SK-N-SH (cell line): ENCODE measurements around the gene ALPK3. TPM values are rescaled to one million over a fixed set of nuclear protein-coding genes. Genes with fewer than 3 reads are reported as not detected.

Experiments
- CTCF ChIA-PET: fragments of 300-600, 350-600 bp; formaldehyde crosslinking; extraction: SDS; loops from one replicate; lab custom pipeline; 2021; lab: Yijun Ruan, JAX
- POLR2A ChIA-PET: fragments of 350-600 bp; sonication (Branson Sonifier 250); formaldehyde crosslinking; extraction: SDS; loops from one replicate; lab custom pipeline; 2020; ENCODE audit warnings: antibody characterized with exemption, inconsistent platforms; lab: Yijun Ruan, JAX
- DNase-seq: peaks from one replicate; pipeline ENCODE4 v3.0.0; 2012
- H2AFZ ChIP-seq: fragments of 200-600 bp; sonication (generic); 2 replicates; pipeline ENCODE4 v1.8.1; 2016; ENCODE audit warnings: antibody characterized with exemption, mild to moderate bottlenecking, low read depth
- H3F3A ChIP-seq: fragments of 200-600 bp; sonication (generic); replicated peaks from 2 replicates; pipeline ENCODE3; 2016; ENCODE audit warnings: antibody characterized with exemption, mild to moderate bottlenecking; ENCODE audit not compliant: insufficient read depth
- H3K27ac ChIP-seq, 2 experiments: fragments of 200-500 bp in 1 of 2; fragments of 200-600 bp in 1 of 2; sonication (Bioruptor generic) in 1 of 2; sonication (generic), shearing (Covaris generic) in 1 of 2; 2 replicates each; pipeline versions ENCODE4 v1.5.1 to v1.6.1; 2014 to 2016; ENCODE audit warnings: low read depth in 2 of 2, inconsistent platforms in 1 of 2, low read length in 1 of 2, mild to moderate bottlenecking in 1 of 2, mixed read lengths in 1 of 2
- H3K27me3 ChIP-seq: fragments of 200-600 bp; sonication (generic), shearing (Covaris generic); 2 replicates; pipeline ENCODE4 v1.6.1; 2016; ENCODE audit warnings: mixed run types; ENCODE audit not compliant: insufficient read depth
- H3K36me3 ChIP-seq, 2 experiments: fragments of 200-500 bp in 1 of 2; fragments of 200-600 bp in 1 of 2; sonication (Bioruptor generic) in 1 of 2; sonication (generic) in 1 of 2; replicated peaks in 1 of 2; 2 replicates each; pipeline versions ENCODE3 to v1.5.1; 2014 to 2016; ENCODE audit warnings: low read length in 1 of 2, mild to moderate bottlenecking in 1 of 2; ENCODE audit not compliant: insufficient read depth in 2 of 2, control insufficient read depth in 1 of 2
- H3K4me1 ChIP-seq, 2 experiments: fragments of 200-500 bp in 1 of 2; fragments of 200-600 bp in 1 of 2; sonication (Bioruptor generic) in 1 of 2; sonication (generic), shearing (Covaris generic) in 1 of 2; 2 replicates each; pipeline versions ENCODE4 v1.5.1 to v1.6.1; 2014 to 2016; ENCODE audit warnings: low read depth in 1 of 2, low read length in 1 of 2, mixed run types in 1 of 2; ENCODE audit not compliant: insufficient read depth in 2 of 2, control insufficient read depth in 1 of 2
- H3K4me2 ChIP-seq: fragments of 200-600 bp; sonication (generic), shearing (Covaris generic); 2 replicates; pipeline ENCODE4 v1.6.1; 2017; ENCODE audit warnings: mixed run types
- H3K4me3 ChIP-seq, 2 experiments: fragments of 200-500 bp in 1 of 2; fragments of 200-600 bp in 1 of 2; sonication (Bioruptor generic) in 1 of 2; sonication (generic), shearing (Covaris generic) in 1 of 2; 2 replicates each; pipeline versions ENCODE4 v1.5.1 to v1.8.1; 2014 to 2016; ENCODE audit warnings: low read depth in 2 of 2, inconsistent platforms in 1 of 2, low read length in 1 of 2, mild to moderate bottlenecking in 1 of 2, mixed read lengths in 1 of 2, moderate library complexity in 1 of 2
- H3K79me2 ChIP-seq: fragments of 200-600 bp; sonication (generic); 2 replicates; pipeline ENCODE4 v1.8.1; 2017; ENCODE audit warnings: mild to moderate bottlenecking; ENCODE audit not compliant: insufficient read depth
- H3K9ac ChIP-seq: fragments of 200-600 bp; sonication (generic); 2 replicates; pipeline ENCODE4 v1.6.1; 2017; ENCODE audit warnings: mixed run types
- H3K9me2 ChIP-seq: fragments of 200-600 bp; sonication (generic); 2 replicates; pipeline ENCODE4 v1.6.1; 2017; ENCODE audit warnings: mixed run types
- H3K9me3 ChIP-seq: fragments of 200-600 bp; sonication (generic); 2 replicates; pipeline ENCODE4 v1.6.1; 2017; ENCODE audit warnings: mixed run types, mild to moderate bottlenecking, moderate library complexity
- H4K20me1 ChIP-seq: fragments of 200-600 bp; sonication (generic); 2 replicates; pipeline ENCODE4 v1.6.1; 2017; ENCODE audit warnings: mild to moderate bottlenecking, mixed run types; ENCODE audit not compliant: insufficient read depth
- CTCF ChIP-seq: fragments of 200-600 bp; sonication (generic); IDR thresholded peaks from 2 replicates; pipeline ENCODE4 v1.6.1; 2017; ENCODE audit warnings: antibody characterized with exemption, mild to moderate bottlenecking, moderate library complexity
- EZH2phosphoT487 ChIP-seq: fragments of 200-600 bp; sonication (generic); IDR thresholded peaks from 2 replicates; pipeline ENCODE4 v1.6.1; 2017; ENCODE audit warnings: low read depth, mixed run types, mild to moderate bottlenecking, antibody characterized with exemption, moderate library complexity, borderline replicate concordance
- GABPA ChIP-seq: IDR thresholded peaks from 2 replicates; pipeline ENCODE4 v1.4.0; 2012; ENCODE audit warnings: low read depth, mild to moderate bottlenecking
- IRF3 ChIP-seq: fragments of 150-350 bp; IDR thresholded peaks from 2 replicates; pipeline ENCODE4 v1.6.1; 2016; ENCODE audit warnings: mild to moderate bottlenecking, low read depth, low read length
- JUND ChIP-seq: IDR thresholded peaks from 2 replicates; pipeline ENCODE4 v1.4.0; 2012
- MEF2A ChIP-seq: IDR thresholded peaks from 2 replicates; pipeline ENCODE4 v1.4.0; 2012; ENCODE audit warnings: low read depth, borderline replicate concordance
- MXI1 ChIP-seq: IDR thresholded peaks from 2 replicates; pipeline ENCODE4 v1.6.1; 2012; ENCODE audit warnings: mild to moderate bottlenecking, low read depth, low read length, improper control_type of control experiment
- POLR2AphosphoS5 ChIP-seq: IDR thresholded peaks from 2 replicates; pipeline ENCODE4 v1.6.1; 2012; ENCODE audit warnings: low read depth, low read length
- RAD21 ChIP-seq: IDR thresholded peaks from 2 replicates; pipeline ENCODE4 v1.6.1; 2012; ENCODE audit warnings: mild to moderate bottlenecking, low read length
- REST ChIP-seq: IDR thresholded peaks from 2 replicates; pipeline ENCODE4 v1.6.1; 2012; ENCODE audit warnings: mild to moderate bottlenecking, low read depth, low read length, moderate library complexity
- SIN3A ChIP-seq: IDR thresholded peaks from 2 replicates; pipeline ENCODE4 v1.6.1; 2012; ENCODE audit warnings: low read depth, mild to moderate bottlenecking, low read length, moderate library complexity, borderline replicate concordance
- SMC3 ChIP-seq: IDR thresholded peaks from 2 replicates; pipeline ENCODE4 v1.6.1; 2012; ENCODE audit warnings: low read depth, low read length, improper control_type of control experiment
- TCF12 ChIP-seq: IDR thresholded peaks from 2 replicates; pipeline ENCODE4 v1.4.0; 2012
- TEAD4 ChIP-seq: IDR thresholded peaks from 2 replicates; pipeline ENCODE4 v1.4.0; 2012; ENCODE audit warnings: mild to moderate bottlenecking, borderline replicate concordance; ENCODE audit not compliant: insufficient read depth
- USF1 ChIP-seq: IDR thresholded peaks from 2 replicates; pipeline ENCODE4 v1.4.0; 2012; ENCODE audit warnings: low read depth, borderline replicate concordance
- USF2 ChIP-seq: fragments of 150-350 bp; IDR thresholded peaks from 2 replicates; pipeline ENCODE4 v1.6.1; 2017; ENCODE audit warnings: antibody characterized with exemption, low read length, low read depth, borderline replicate concordance
- YY1 ChIP-seq: IDR thresholded peaks from 2 replicates; pipeline ENCODE4 v1.4.0; 2012; ENCODE audit warnings: low read depth, mild to moderate bottlenecking
- whole genome bisulfite sequencing: methylation state at CpG from one replicate; pipeline ENCODE4 v1.1.6; 2017; ENCODE audit warnings: low lambda C conversion rate; 5-methylcytosine and 5-hydroxymethylcytosine counted together
- polyA plus RNA-seq, 3 experiments: library from polyadenylated mRNA; depleted of rRNA; stranded (reverse); fragments of >200 nt; gene quantifications; 2 replicates each; pipeline ENCODE4 v1.2.3, GENCODE V29; 2012

The ALPK3 gene
- polyA plus RNA-seq, 1 of the 3 experiments (the other 2 are of a cell fraction) = 0.16 TPM

- H3K36me3 ChIP-seq = no peaks in the 10 kb centered on the region
- no peak overlapping the region for H3K9ac ChIP-seq
- H3K4me2 ChIP-seq = no peak overlapping the region
- peaks cover 0 to 6% of the 10 kb centered on the region in 2 experiments; a peak in 1 of 4 replicates for H3K4me1 ChIP-seq
- TF ChIP-seq USF1 (no peak), CTCF (no peak), MXI1 (no peak), TEAD4 (no peak), POLR2AphosphoS5 (no peak), TCF12 (no peak), SMC3 (no peak), REST (no peak)
- H2AFZ ChIP-seq = no peak overlapping the region
- no peaks in the 10 kb centered on the region for H3K79me2 ChIP-seq
- no peak overlapping the region; a peak in 1 of 4 replicates for H3K27ac ChIP-seq
- H3K9me3 ChIP-seq = no peaks in the 10 kb centered on the region
- H3F3A ChIP-seq = no peaks in the 10 kb centered on the region
- CTCF ChIA-PET = interaction anchor here (0.6 to 2.8 kb wide), 8 partner anchors 10 to 294 kb away, joined by 3 to 13 read pairs (median 4); no protein-coding TSS in a partner anchor
- DNase-seq = no peak
- POLR2A ChIA-PET = interaction anchor here (1.4 to 1.6 kb wide), 2 partner anchors 50 to 148 kb away, joined by 4 to 5 read pairs; partner anchors contain the start of gene SEC11A
- no peaks in the 10 kb centered on the region for H3K9me2 ChIP-seq
- WGBS = 67% methylated on average over 6 of the region's 7 CpGs
- H4K20me1 ChIP-seq = no peaks in the 10 kb centered on the region
- no peaks in the 10 kb centered on the region for H3K27me3 ChIP-seq
- no peak overlapping the region for H3K4me3 ChIP-seq
Observed at GRCh38 chr15:84864444-84864795, 47.3 kb downstream of the ALPK3 start.

- H2AFZ ChIP-seq = no peak overlapping the region
- H3K4me2 ChIP-seq = no peak overlapping the region
- CTCF ChIA-PET = interaction anchor here (1.2 to 2.8 kb wide), 6 partner anchors 10 to 277 kb away, joined by 3 to 13 read pairs (median 4); no protein-coding TSS in a partner anchor
- H3K4me3 ChIP-seq = no peak overlapping the region
- no peaks in the 10 kb centered on the region for H3K79me2 ChIP-seq
- DNase-seq = no peak
- H3K27me3 ChIP-seq = no peaks in the 10 kb centered on the region
- POLR2A ChIA-PET = interaction anchor here (1.4 to 1.6 kb wide), 2 partner anchors 50 to 149 kb away, joined by 4 to 5 read pairs; partner anchors contain the start of gene SEC11A
- 70% methylated on average over 5 of the region's 5 CpGs for WGBS
- no peaks in the 10 kb centered on the region for H3K9me3 ChIP-seq
- H3K9ac ChIP-seq = no peak overlapping the region
- H3F3A ChIP-seq = no peaks in the 10 kb centered on the region
- no peaks in the 10 kb centered on the region for H3K9me2 ChIP-seq
- H4K20me1 ChIP-seq = no peaks in the 10 kb centered on the region
- H3K4me1 ChIP-seq = peaks cover 0 to 6% of the 10 kb centered on the region in 2 experiments; a peak in 1 of 4 replicates
- H3K27ac ChIP-seq = no peak overlapping the region
- no peaks in the 10 kb centered on the region for H3K36me3 ChIP-seq
- TF ChIP-seq IRF3 = no peak
- TF ChIP-seq SIN3A = no peak
- TF ChIP-seq POLR2AphosphoS5 = no peak
- TF ChIP-seq RAD21 = no peak
- TF ChIP-seq TCF12 = no peak
- no peak for TF ChIP-seq USF2
- TF ChIP-seq JUND = no peak
- no peak for TF ChIP-seq USF1
- no peak for TF ChIP-seq MEF2A
- TF ChIP-seq EZH2phosphoT487 = no peak
- TF ChIP-seq GABPA = no peak
- no peak for TF ChIP-seq YY1
Observed at GRCh38 chr15:84865074-84865569, 48.0 kb downstream of the ALPK3 start.
